ENCODE measurements around the gene RRAD. TPM values are rescaled to one million over a fixed set of nuclear protein-coding genes. Genes with fewer than 3 reads are reported as not detected.

RRAD gene
- total RNA-seq, 1 experiment from 2014 or later, result 2.8 TPM

DNA sequence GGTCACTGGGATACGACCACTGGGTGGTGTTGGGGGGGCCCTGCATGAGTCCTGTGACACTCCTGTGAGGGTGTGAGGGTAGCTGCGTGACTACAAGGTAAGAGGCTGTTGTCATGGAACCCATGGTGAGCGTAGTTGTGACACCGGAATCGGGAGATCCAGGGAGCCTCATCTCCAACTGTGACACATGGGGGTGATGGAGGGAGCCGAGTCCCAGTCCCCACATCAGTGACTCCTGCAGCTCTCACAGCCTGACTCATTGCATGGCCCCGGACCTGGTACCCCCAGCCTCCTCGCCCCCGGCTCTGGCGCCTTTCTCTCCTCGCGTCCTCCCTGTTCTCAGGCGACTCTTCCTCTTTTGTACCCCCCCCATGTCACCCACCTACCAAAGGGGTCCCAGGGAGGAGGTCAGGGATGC lies 20.9 kb downstream of the RRAD start:
- POLR2A ChIA-PET (ENCODE audit: unreplicated experiment), result no interaction called here
- H3K4me1 ChIP-seq (ENCODE audit: insufficient read depth, low read length), result peaks cover 4% of the 10 kb centered on the region; the same call in 1 of the 2 replicates

DNA sequence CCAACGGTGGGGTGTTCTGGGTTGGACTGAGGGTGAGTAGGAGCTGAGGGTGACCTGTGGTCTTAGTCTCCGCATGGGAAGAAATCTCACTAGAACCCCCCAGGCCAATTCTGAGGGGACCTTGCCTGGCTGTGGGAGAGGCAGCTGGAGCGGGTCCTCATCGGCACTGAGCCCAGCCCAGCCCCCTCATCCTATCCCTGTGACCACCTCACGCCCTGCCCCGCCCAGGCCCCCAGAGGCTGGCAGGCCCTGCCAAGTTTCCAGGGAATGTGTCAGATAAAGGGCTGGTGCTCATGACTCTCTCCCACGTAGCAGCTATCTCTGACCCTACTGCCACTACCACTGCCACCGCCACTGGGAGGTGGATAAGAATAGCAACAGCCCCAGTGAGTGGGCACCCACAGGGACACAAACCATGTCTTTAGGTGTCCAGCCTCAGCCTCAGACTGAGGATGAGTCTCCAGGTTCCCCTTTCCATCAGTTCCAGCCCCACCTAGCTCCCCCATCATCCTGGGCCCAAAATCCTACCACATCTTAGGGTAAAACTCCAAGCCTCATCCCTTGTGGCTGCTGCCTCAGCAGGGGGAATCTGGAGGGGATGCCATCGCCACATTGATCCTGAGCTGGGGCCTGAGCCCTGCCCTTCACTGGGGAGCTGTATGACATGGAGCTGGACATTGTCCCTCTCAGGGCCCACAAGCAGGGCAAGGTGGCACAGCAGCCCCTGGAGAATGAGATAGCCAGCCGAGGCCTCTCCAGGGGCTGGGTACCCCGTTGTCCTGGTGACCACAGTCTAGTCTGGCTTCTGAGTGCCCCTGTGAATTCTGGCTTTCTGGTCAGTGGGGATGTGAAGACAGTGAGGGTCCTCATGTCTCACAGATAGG lies 21.5 kb downstream of the RRAD start:
- H3K4me2 ChIP-seq (ENCODE audit: low read length), result no peak overlapping the region
- no peaks in the 10 kb centered on the region for H3K79me2 ChIP-seq (ENCODE audit: low read length)
- H2AFZ ChIP-seq (ENCODE audit: low read length), result no peak overlapping the region
- no peaks in the 10 kb centered on the region for H3K9me3 ChIP-seq (ENCODE audit: low read length)
- no peak overlapping the region for H3K9ac ChIP-seq (ENCODE audit: low read length)
- intact Hi-C loops (cut with micrococcal nuclease), result no loop called here
- H3F3A ChIP-seq (ENCODE audit: low read length, unreplicated experiment), result no peaks in the 10 kb centered on the region
- no peak overlapping the region for H3K4me3 ChIP-seq (ENCODE audit: low read length)
- BruUV-seq (replicated peaks), result no TSS peak
- CTCF ChIA-PET, result no interaction called here
- POLR2A ChIA-PET (ENCODE audit: unreplicated experiment), result no interaction called here
- H3K9me2 ChIP-seq (replicated peaks; ENCODE audit: low read length), result no peaks in the 10 kb centered on the region
- no peak overlapping the region for H3K27ac ChIP-seq (ENCODE audit: low read length)
- H3K27me3 ChIP-seq (ENCODE audit: low read length), result no peaks in the 10 kb centered on the region
- peaks cover 4% of the 10 kb centered on the region; the same call in 1 of the 2 replicates for H3K4me1 ChIP-seq (ENCODE audit: insufficient read depth, low read length)
- ATAC-seq (no peak), DNase-seq (no peak)
- H3K36me3 ChIP-seq (ENCODE audit: low read depth, low read length), result no peaks in the 10 kb centered on the region
- H4K20me1 ChIP-seq (ENCODE audit: low read length), result no peaks in the 10 kb centered on the region
- TF ChIP-seq EZH2 (IDR thresholded peaks at IDR 0.05; ENCODE audit: low read length, unreplicated experiment), result no peak
- TF ChIP-seq, protein P1, sequence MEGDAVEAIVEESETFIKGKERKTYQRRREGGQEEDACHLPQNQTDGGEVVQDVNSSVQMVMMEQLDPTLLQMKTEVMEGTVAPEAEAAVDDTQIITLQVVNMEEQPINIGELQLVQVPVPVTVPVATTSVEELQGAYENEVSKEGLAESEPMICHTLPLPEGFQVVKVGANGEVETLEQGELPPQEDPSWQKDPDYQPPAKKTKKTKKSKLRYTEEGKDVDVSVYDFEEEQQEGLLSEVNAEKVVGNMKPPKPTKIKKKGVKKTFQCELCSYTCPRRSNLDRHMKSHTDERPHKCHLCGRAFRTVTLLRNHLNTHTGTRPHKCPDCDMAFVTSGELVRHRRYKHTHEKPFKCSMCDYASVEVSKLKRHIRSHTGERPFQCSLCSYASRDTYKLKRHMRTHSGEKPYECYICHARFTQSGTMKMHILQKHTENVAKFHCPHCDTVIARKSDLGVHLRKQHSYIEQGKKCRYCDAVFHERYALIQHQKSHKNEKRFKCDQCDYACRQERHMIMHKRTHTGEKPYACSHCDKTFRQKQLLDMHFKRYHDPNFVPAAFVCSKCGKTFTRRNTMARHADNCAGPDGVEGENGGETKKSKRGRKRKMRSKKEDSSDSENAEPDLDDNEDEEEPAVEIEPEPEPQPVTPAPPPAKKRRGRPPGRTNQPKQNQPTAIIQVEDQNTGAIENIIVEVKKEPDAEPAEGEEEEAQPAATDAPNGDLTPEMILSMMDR (conservative IDR thresholded peaks at IDR 0.05; ENCODE audit: low read depth, low read length), result no peak
- no peak for TF ChIP-seq EZH2phosphoT487 (IDR thresholded peaks at IDR 0.05; ENCODE audit: borderline replicate concordance, low read length)

More for the DNA sequence above, 20.9 kb downstream of the RRAD start:
- H3K79me2 ChIP-seq (ENCODE audit: low read length), result no peaks in the 10 kb centered on the region
- no peak for DNase-seq
- TF ChIP-seq EZH2 (IDR thresholded peaks at IDR 0.05; ENCODE audit: low read length, unreplicated experiment) (no peak), EZH2phosphoT487 (IDR thresholded peaks at IDR 0.05; ENCODE audit: borderline replicate concordance, low read length) (no peak)
- TF ChIP-seq, protein P1 (conservative IDR thresholded peaks at IDR 0.05; ENCODE audit: low read depth, low read length), result no peak
- no peak overlapping the region for H3K9ac ChIP-seq (ENCODE audit: low read length)
- no peak overlapping the region for H3K4me3 ChIP-seq (ENCODE audit: low read length)
- CTCF ChIA-PET, result no interaction called here
- no peaks in the 10 kb centered on the region for H4K20me1 ChIP-seq (ENCODE audit: low read length)
- no TSS peak for BruUV-seq (replicated peaks)
- no peaks in the 10 kb centered on the region for H3F3A ChIP-seq (ENCODE audit: low read length, unreplicated experiment)
- H3K27ac ChIP-seq (ENCODE audit: low read length), result no peak overlapping the region
- H3K36me3 ChIP-seq (ENCODE audit: low read depth, low read length), result no peaks in the 10 kb centered on the region
- no peaks in the 10 kb centered on the region for H3K27me3 ChIP-seq (ENCODE audit: low read length)
- no peak overlapping the region for H2AFZ ChIP-seq (ENCODE audit: low read length)
- intact Hi-C loops (cut with micrococcal nuclease), result no loop called here
- no peaks in the 10 kb centered on the region for H3K9me3 ChIP-seq (ENCODE audit: low read length)
- no peak for ATAC-seq
- H3K4me2 ChIP-seq (ENCODE audit: low read length), result no peak overlapping the region
- H3K9me2 ChIP-seq (replicated peaks; ENCODE audit: low read length), result no peaks in the 10 kb centered on the region
